Thyroid gland (tissue), 4 donors: ENCODE data around the gene ATG13. TPM values are rescaled to one million over a fixed set of nuclear protein-coding genes. Genes with fewer than 3 reads are reported as not detected.

Experiments used
- DNase-seq, 2 donors: peaks; one replicate each; pipeline ENCODE4 v3.0.0-alpha.2; 2019
- H3K27ac ChIP-seq, 3 donors: fragments of 200-600 bp; sonication (generic); 1 replicate in 2 of 3; 2 replicates in 1 of 3; pipeline ENCODE4 v1.5.1; 2016 to 2019; ENCODE audit warnings: mild to moderate bottlenecking in 1 of 3, moderate library complexity in 1 of 3
- H3K27me3 ChIP-seq: fragments of 200-600 bp; sonication (generic); one replicate; pipeline ENCODE4 v1.5.1; 2019
- H3K36me3 ChIP-seq, 2 donors: fragments of 200-600 bp; sonication (generic); one replicate each; pipeline ENCODE4 v1.5.1; 2016 to 2019
- H3K4me1 ChIP-seq, 2 donors: fragments of 200-600 bp; sonication (generic); one replicate each; pipeline ENCODE4 v1.5.1; 2017 to 2019
- H3K4me3 ChIP-seq, 3 donors: fragments of 200-600 bp; sonication (generic); replicated peaks in 1 of 3; 1 replicate in 2 of 3; 2 replicates in 1 of 3; pipeline ENCODE4 v1.5.1; 2016; ENCODE audit warnings: mild to moderate bottlenecking in 1 of 3
- H3K9me3 ChIP-seq: fragments of 200-600 bp; sonication (generic); one replicate; pipeline ENCODE4 v1.5.1; 2017
- POLR2A ChIP-seq, 2 donors: fragments of 450-650 bp; IDR thresholded peaks; one replicate each; pipeline ENCODE4 v1.6.1; 2017; ENCODE audit warnings: antibody characterized with exemption in 2 of 2, mild to moderate bottlenecking in 2 of 2, moderate library complexity in 1 of 2
- WGBS, 2 donors: methylation state at CpG; one replicate each; pipeline ENCODE4 v1.1.5; 2017; 5-methylcytosine and 5-hydroxymethylcytosine counted together
- intact Hi-C: fragments of 100-400 bp; cut with DNase I; formaldehyde crosslinking; loops from one replicate; pipeline ENCODE4 v1.15.1; 2023
- total RNA-seq, 4 donors: library from RNA; depleted of rRNA; stranded (reverse); fragments of >200 nt; gene quantifications; one replicate each; pipeline ENCODE4 v1.2.3, GENCODE V29; 2016
- TF ChIP-seq, protein P1 (sequence below), 6 experiments: fragments of 200-600 bp in 3 of 6; fragments of 450-650 bp in 3 of 6; sonication (generic) in 3 of 6; IDR thresholded peaks; one replicate each; pipeline ENCODE4 v1.5.1; 2016 to 2019; ENCODE audit warnings: antibody characterized with exemption in 6 of 6, mild to moderate bottlenecking in 2 of 6, inconsistent platforms in 1 of 6, moderate library complexity in 1 of 6

Gene ATG13
- total RNA-seq, 4 donors from 2014 or later = 85.7 to 148 (median 113) TPM

DNA sequence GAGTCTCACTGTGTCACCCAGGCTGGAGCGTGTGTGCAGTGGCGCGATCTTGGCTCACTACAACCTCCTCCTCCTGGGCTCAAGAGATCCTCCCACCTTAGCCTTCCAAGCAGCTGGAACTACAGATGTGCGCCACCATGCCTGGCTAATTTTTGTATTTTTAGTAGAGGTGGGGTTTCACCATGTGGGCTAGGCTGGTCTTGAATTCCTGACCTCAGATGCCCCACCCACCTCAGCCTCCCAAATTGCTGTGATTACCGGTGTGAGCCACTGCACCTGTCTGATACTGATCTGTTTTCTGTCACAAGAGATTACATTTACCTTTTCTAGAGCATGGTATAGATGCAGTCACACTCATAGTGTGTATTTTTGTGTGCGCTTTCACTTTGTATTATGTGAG lies 11.6 kb downstream of the ATG13 start:
- H3K27ac ChIP-seq = no peak overlapping the region
- 86% methylated on average over 6 of the region's 6 CpGs for WGBS, 2 donors
- H3K4me1 ChIP-seq = no peaks in the 10 kb centered on the region
- H3K36me3 ChIP-seq = peaks cover 4 to 29% of the 10 kb centered on the region in 2 donors
- no peaks in the 10 kb centered on the region for H3K27me3 ChIP-seq
- TF ChIP-seq, protein P1, sequence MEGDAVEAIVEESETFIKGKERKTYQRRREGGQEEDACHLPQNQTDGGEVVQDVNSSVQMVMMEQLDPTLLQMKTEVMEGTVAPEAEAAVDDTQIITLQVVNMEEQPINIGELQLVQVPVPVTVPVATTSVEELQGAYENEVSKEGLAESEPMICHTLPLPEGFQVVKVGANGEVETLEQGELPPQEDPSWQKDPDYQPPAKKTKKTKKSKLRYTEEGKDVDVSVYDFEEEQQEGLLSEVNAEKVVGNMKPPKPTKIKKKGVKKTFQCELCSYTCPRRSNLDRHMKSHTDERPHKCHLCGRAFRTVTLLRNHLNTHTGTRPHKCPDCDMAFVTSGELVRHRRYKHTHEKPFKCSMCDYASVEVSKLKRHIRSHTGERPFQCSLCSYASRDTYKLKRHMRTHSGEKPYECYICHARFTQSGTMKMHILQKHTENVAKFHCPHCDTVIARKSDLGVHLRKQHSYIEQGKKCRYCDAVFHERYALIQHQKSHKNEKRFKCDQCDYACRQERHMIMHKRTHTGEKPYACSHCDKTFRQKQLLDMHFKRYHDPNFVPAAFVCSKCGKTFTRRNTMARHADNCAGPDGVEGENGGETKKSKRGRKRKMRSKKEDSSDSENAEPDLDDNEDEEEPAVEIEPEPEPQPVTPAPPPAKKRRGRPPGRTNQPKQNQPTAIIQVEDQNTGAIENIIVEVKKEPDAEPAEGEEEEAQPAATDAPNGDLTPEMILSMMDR (IDR thresholded peaks at IDR 0.05) = no peak
- TF ChIP-seq POLR2A (IDR thresholded peaks at IDR 0.05) = no peak
- DNase-seq = peak in 1 of 2 donors; percentile 10
- intact Hi-C loops = no loop called here
- no peak overlapping the region for H3K4me3 ChIP-seq
- H3K9me3 ChIP-seq = no peaks in the 10 kb centered on the region

DNA sequence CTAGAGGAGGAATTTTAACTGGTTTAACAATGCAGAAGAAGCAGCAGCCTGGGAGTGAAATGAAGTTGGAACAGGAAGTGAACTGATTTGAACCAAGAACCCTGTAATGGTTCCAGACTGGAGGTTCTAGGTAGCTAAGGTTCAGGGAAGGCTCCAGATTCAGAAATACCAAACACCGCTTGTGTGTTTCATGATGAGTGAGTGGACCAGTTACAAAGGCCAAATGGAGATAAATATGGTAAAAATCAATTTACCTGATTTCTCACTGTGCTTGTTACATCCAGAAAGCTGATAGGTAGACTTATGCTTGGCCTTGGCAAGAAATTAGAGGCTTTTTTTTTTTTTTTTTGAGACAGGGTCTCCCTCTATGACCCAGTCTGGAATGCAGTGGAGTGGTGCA lies 12.9 kb downstream of the ATG13 start:
- TF ChIP-seq, protein P1 (IDR thresholded peaks at IDR 0.05) = no peak
- TF ChIP-seq POLR2A (IDR thresholded peaks at IDR 0.05) = no peak
- H3K4me3 ChIP-seq = no peak overlapping the region
- no peaks in the 10 kb centered on the region for H3K4me1 ChIP-seq
- WGBS, 2 donors = 94 to 95% methylated on average over 1 of the region's 1 CpG
- H3K27me3 ChIP-seq = no peaks in the 10 kb centered on the region
- no peaks in the 10 kb centered on the region for H3K9me3 ChIP-seq
- intact Hi-C loops = no loop called here
- DNase-seq = no peak
- peaks cover 4 to 29% of the 10 kb centered on the region in 2 donors for H3K36me3 ChIP-seq
- H3K27ac ChIP-seq = no peak overlapping the region

DNA sequence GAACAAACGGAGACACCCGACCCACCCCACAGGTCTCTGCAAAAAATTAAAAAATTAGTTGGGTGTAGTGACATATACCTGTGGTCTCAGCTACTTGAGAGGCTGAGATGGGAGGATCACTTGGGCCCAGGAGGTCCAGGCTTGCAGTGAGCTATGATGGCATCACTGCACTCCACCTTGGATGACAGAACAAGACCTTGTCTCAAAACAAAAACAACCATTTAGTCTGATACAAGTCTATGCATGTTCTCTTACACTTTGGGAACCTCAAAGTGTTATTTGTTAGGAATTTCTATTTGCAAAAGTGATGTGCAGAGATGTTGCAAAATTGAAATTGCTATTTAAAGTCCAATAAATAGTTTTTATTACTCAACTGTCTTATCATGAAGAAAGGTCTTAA lies 14.3 kb downstream of the ATG13 start:
- TF ChIP-seq POLR2A (IDR thresholded peaks at IDR 0.05) = no peak
- 100% methylated on average over 2 of the region's 2 CpGs for WGBS, 2 donors
- no peaks in the 10 kb centered on the region for H3K4me1 ChIP-seq
- peaks cover 0 to 26% of the 10 kb centered on the region in 2 donors for H3K36me3 ChIP-seq
- no peak for DNase-seq
- H3K27me3 ChIP-seq = no peaks in the 10 kb centered on the region
- H3K9me3 ChIP-seq = no peaks in the 10 kb centered on the region
- no peak overlapping the region for H3K4me3 ChIP-seq
- no peak overlapping the region for H3K27ac ChIP-seq
- intact Hi-C loops = no loop called here

DNA sequence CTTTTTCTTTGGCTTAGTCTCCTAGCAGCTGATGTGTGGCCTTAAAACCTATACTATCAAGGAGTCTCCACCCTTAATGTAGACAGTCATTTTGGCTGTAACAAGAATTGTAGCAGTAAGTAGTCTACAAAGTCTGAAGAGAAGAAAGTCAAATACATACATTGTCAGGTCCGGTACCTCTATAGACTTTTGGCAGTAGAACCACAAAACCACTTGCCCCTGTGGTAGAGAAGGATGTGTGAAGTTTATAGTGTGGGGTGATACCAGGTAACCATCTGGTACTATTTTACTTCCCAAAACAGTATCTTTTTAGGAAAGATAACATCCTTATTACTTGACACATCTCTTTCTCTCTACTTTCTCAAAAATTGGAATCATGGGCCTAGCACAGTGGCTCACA lies 15.1 kb downstream of the ATG13 start:
- Histone ChIP-seq H3K36me3 (peaks cover 0 to 23% of the 10 kb centered on the region in 2 donors), H3K9me3 (no peaks in the 10 kb centered on the region)
- intact Hi-C loops = no loop called here

DNA sequence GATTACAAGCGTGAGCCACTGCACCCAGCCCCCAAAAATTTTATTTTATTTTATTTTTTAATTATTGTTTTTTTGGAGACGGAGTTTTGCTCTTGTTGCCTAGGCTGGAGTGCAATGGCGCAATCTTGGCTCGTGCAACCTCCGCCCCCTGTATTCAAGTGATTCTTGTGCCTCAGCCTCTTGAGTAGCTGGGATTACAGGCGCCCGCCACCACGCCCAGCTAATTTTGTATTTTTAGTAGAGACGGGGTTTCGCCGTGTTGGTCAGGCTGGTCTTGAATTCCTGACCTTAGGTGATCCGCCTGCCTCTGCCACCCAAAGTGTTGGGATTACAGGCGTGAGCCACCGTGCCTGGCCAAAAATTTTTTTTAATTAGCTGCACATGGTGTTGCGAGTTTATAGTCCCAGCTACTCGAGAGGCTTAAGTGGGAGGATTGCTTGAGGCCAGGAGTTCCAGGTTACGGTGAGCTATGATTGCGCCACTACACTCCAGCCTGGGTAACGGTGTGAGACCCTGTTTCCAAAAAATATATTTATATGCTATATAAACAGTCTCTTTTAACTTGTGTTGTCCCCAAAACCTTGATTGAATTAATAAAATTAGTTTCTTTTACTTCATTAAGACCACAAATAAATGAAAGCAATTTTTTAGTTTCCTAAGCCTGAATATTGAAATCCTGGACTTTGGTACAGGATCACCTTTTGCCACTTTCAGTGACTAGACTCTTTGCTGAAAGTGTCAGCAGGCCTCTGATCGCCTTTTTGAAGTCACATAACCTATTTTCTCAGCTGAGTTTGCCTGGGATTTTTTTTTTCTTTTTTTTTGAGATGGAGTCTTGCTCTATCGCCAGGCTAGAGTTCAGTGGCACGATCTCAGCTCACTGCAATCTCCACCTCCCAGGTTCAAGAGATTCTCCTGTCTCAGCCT lies 16.2 kb downstream of the ATG13 start:
- DNase-seq = no peak
- H3K9me3 ChIP-seq = no peaks in the 10 kb centered on the region
- H3K4me3 ChIP-seq = no peak overlapping the region
- H3K36me3 ChIP-seq = peaks cover 0 to 23% of the 10 kb centered on the region in 2 donors
- WGBS, 2 donors = 93% methylated on average over 22 of the region's 22 CpGs
- intact Hi-C loops = no loop called here
- H3K27me3 ChIP-seq = no peaks in the 10 kb centered on the region
- no peaks in the 10 kb centered on the region for H3K4me1 ChIP-seq
- TF ChIP-seq, protein P1 (IDR thresholded peaks at IDR 0.05) = no peak
- TF ChIP-seq POLR2A (IDR thresholded peaks at IDR 0.05) = no peak
- H3K27ac ChIP-seq = no peak overlapping the region

More for the DNA sequence above, 15.1 kb downstream of the ATG13 start:
- DNase-seq = no peak
- TF ChIP-seq, protein P1 (IDR thresholded peaks at IDR 0.05) = no peak
- TF ChIP-seq POLR2A (IDR thresholded peaks at IDR 0.05) = no peak
- Histone ChIP-seq H3K27ac (no peak overlapping the region), H3K4me1 (no peaks in the 10 kb centered on the region), H3K4me3 (no peak overlapping the region), H3K27me3 (no peaks in the 10 kb centered on the region)
- WGBS, 2 donors = 94 to 96% methylated on average over 1 of the region's 1 CpG
